GM18951 (cell line): ENCODE data around the gene PGC.
A peak's percentile ranks its signal among the peaks of the same experiment; 100 is the strongest.

Source experiments
- POLR2A ChIP-seq: IDR thresholded peaks from 4 replicates; pipeline ENCODE4 v1.6.1; 2011; ENCODE audit warnings: mild to moderate bottlenecking; ENCODE audit not compliant: insufficient read length, insufficient read depth; ENCODE audit errors: extremely low read depth
- in situ Hi-C: fragments of 300-500 bp; cut with MboI; formaldehyde crosslinking; loops from one replicate; pipeline ENCODE4 v1.12.0; 2022; ENCODE audit warnings: low sequenced_read_pairs, mixed read lengths, inconsistent platforms; ENCODE audit not compliant: unreplicated experiment

Gene PGC

DNA sequence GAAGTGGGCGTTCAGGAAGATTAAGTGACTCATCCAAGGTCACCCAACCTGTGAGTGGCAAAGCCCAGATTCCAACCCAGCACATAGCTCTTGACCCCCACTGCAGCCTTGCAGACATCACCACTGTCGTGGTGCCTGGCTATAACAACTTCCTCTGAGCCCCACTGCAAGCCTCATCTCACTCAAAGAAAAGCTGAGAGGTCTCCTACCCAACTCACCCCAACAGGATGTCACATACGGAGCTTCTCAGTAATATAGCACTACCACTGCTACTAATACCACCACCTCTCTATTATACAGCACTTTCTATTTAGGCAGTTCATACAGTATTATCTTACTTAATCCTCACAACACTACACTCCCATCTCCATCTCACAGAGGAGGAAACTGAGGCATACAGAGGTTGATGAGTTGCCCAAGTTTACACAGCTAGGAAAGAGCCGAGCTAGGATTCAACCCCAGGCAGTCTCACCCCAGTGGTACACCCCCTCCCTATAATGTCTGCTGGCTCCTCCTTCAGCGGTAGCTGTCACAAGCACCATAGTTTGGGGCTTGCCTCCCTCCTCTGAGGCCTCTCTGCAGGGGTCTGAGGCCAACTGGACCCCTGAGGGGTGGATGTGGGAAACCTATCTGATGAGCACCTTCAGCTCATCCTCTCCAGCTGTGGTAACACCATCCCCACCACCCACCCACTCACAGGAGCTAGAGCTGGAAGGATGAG, 31.2 kb downstream of the PGC start:
- TF ChIP-seq POLR2A, result no peak
- in situ Hi-C loops, result no loop called here

DNA sequence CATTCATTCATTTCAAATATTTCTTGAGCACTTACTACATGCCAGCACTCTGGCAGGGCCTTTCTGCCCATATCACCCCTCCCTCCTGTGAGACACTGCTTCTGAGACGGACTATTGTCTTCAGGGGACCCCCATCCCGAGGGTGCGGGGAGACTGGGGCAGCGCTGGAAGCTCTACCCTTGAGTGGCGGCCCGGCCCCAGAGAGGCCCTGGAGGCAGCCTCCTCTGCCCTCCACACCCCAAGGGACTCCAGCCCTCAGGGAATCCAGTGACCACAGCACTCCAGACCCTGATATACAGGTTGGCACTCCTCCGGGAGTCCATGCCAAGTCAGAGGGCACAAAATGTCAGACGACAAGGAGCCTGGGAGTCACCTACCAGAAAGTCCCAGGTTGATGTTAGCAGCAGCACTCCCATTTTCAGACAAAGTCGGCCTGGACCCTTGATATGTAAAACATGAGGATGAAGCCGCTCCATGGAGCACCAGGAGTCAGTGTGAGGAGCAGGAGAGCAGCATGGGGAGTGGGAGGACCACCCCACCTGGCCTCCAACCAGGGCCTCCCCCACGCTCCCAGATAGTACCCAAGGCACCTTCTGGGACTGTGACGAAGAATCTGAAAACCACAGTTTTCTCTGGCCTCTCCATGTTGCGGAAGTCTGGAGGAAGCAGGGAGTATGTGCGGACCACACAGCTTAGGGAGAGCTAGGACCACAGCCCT, 32.5 kb downstream of the PGC start:
- in situ Hi-C loops, result no loop called here

GRCh38 chr6:41713650-41714291, 33.4 kb downstream of the PGC start:
- in situ Hi-C loops, result no loop called here
- TF ChIP-seq POLR2A, result peak; percentile 24

More for the DNA sequence above, 32.5 kb downstream of the PGC start:
- no peak for TF ChIP-seq POLR2A

- TF ChIP-seq POLR2A, result no peak
- in situ Hi-C loops, result no loop called here
Measured at GRCh38 chr6:41713159-41713649, 34.0 kb downstream of the PGC start.

- no peak for TF ChIP-seq POLR2A
Measured at GRCh38 chr6:41712651-41713103, 34.5 kb downstream of the PGC start.

GRCh38 chr6:41711323-41712038, 35.7 kb downstream of the PGC start:
- no peak for TF ChIP-seq POLR2A

More at GRCh38 chr6:41712651-41713103, 34.5 kb downstream of the PGC start:
- in situ Hi-C loops, result no loop called here

GRCh38 chr6:41709375-41709774, 37.8 kb downstream of the PGC start:
- in situ Hi-C loops, result no loop called here
- TF ChIP-seq POLR2A, result no peak

More at GRCh38 chr6:41711323-41712038, 35.7 kb downstream of the PGC start:
- in situ Hi-C loops, result no loop called here

DNA sequence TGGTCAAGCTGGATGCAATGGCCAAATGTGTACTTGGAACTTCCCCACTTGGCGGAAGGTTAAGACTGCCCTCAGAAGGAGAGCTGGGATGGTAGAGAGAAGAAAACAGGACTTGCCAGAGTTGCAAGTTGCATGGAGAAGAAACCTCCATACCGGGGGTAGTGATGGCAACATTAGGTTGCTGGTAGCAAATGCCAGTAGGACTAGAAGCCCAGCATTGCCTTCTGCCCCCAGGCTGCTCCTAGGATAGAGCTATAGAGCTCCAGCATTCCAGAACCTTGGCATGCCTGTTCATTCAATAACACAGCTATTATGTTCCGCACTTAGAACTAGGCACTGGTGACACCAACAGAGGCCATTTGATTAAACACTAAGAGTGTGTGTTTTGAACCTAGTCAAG, 38.3 kb downstream of the PGC start:
- in situ Hi-C loops, result no loop called here
- no peak for TF ChIP-seq POLR2A

- TF ChIP-seq POLR2A, result peak; percentile 40
Measured at GRCh38 chr6:41707565-41708200, 39.5 kb downstream of the PGC start.

GRCh38 chr6:41706876-41707564, 40.2 kb downstream of the PGC start:
- in situ Hi-C loops, result no loop called here
- peak; percentile 64 for TF ChIP-seq POLR2A

More at GRCh38 chr6:41707565-41708200, 39.5 kb downstream of the PGC start:
- in situ Hi-C loops, result no loop called here

DNA sequence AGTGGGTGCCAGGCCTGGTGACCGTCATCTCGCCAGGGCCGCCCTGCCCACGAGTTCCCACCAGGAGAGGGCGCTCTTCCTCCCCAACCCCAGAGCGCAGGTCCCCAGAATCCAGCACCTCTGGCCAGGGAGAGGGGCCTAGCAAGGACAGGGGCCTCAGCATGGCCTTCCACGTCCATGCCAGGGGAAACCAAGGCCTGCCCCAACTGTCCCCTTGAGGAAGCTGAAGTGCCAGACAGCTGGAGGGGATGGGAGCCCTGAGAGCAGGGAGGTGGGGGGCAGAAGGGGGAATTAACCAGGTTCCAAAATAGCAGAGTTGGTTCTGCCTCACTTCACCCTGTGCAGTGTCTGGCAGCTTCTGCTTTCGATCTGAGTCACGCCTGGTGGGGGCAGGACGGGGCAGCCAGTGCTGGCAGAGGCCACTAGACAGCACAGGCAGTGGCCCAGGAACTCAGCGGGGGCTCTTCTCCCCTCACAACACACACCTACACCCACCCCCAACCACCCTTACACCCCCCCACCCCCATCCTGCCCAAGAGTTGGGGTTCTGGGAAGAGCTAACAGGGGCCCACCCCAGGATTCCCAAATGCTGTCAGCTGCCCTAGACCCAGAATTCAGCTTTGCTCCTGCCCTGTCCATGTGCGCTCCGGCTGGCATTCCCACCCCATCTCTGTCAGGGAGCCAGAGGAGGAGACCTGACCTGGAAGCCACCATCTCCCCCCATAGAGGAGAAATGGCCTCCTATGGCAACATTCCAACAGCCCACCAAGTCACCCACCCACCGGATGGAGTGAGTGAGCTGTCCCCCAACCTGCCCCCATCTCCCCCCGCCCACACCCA, 41.0 kb downstream of the PGC start:
- TF ChIP-seq POLR2A, result peak; percentile 44
- in situ Hi-C loops, result no loop called here
